ENCODE results near the gene A2M. TPM values are rescaled to one million over a fixed set of nuclear protein-coding genes. Genes with fewer than 3 reads are reported as not detected.

The A2M gene
- total RNA-seq, 1 experiment from 2014 or later: 1.9 TPM

GRCh38 chr12:9127484-9127883 lies 11.8 kb upstream of the A2M start:
- ATAC-seq: no peak
- no peaks in the 10 kb centered on the region for H3K36me3 Mint-ChIP-seq
- peaks cover 14% of the 10 kb centered on the region for H3K9me3 Mint-ChIP-seq

GRCh38 chr12:9124383-9125031 lies 8.8 kb upstream of the A2M start:
- TF ChIP-seq ZSCAN18 (CRISPR knock-in tag; IDR thresholded peaks at IDR 0.05) (no peak), ZNF425 (CRISPR knock-in tag; conservative IDR thresholded peaks at IDR 0.05) (no peak), SMAD3 (CRISPR knock-in tag; IDR thresholded peaks at IDR 0.05; ENCODE audit: borderline replicate concordance) (no peak)
- H3K4me1 Mint-ChIP-seq: no peaks in the 10 kb centered on the region
- DNase-seq (ENCODE audit: low spot score): peak; percentile 18
- no peaks in the 10 kb centered on the region for H3K36me3 Mint-ChIP-seq
- POLR2A ChIA-PET: no interaction called here
- H3K4me3 Mint-ChIP-seq: no peak overlapping the region
- H3K27me3 Mint-ChIP-seq (ENCODE audit: low read depth): no peaks in the 10 kb centered on the region
- H3K9me3 Mint-ChIP-seq: no peaks in the 10 kb centered on the region
- peak; percentile 56 for ATAC-seq
- no peak overlapping the region for H3K27ac Mint-ChIP-seq
- CTCF ChIA-PET: interaction anchor here (0.9 to 1.1 kb wide), 2 partner anchors 11 to 24 kb away, joined by 3 read pairs; no protein-coding TSS in a partner anchor

More at GRCh38 chr12:9127484-9127883, 11.8 kb upstream of the A2M start:
- no peaks in the 10 kb centered on the region for H3K27me3 Mint-ChIP-seq (ENCODE audit: low read depth)
- CTCF ChIA-PET: interaction anchor here (1.0 to 1.4 kb wide), 3 partner anchors 10 to 63 kb away, joined by 3 to 4 read pairs (median 3); no protein-coding TSS in a partner anchor
- no peak overlapping the region for H3K4me3 Mint-ChIP-seq
- DNase-seq (ENCODE audit: low spot score): no peak
- no peak overlapping the region for H3K27ac Mint-ChIP-seq
- no peak for TF ChIP-seq E2F4 (CRISPR knock-in tag; IDR thresholded peaks at IDR 0.05; ENCODE audit: borderline replicate concordance, low read depth)
- no peak for TF ChIP-seq USF1 (CRISPR knock-in tag; IDR thresholded peaks at IDR 0.05)
- TF ChIP-seq ZNF416 (CRISPR knock-in tag; IDR thresholded peaks at IDR 0.05): no peak
- TF ChIP-seq ZNF317 (CRISPR knock-in tag; IDR thresholded peaks at IDR 0.05; ENCODE audit: borderline replicate concordance, low read depth): no peak
- no peak for TF ChIP-seq ARID4B (CRISPR knock-in tag; IDR thresholded peaks at IDR 0.05; ENCODE audit: borderline replicate concordance)
- POLR2A ChIA-PET: no interaction called here
- H3K4me1 Mint-ChIP-seq: no peaks in the 10 kb centered on the region

- ATAC-seq: no peak
- no peaks in the 10 kb centered on the region for H3K4me1 Mint-ChIP-seq
- no peaks in the 10 kb centered on the region for H3K36me3 Mint-ChIP-seq
- ChIA-PET CTCF (interaction anchor here (1.1 kb wide), 1 partner anchor 12 kb away, joined by 3 read pairs; no protein-coding TSS in a partner anchor), POLR2A (no interaction called here)
- no peak overlapping the region for H3K4me3 Mint-ChIP-seq
- no peak for DNase-seq (ENCODE audit: low spot score)
- H3K9me3 Mint-ChIP-seq: no peaks in the 10 kb centered on the region
- H3K27me3 Mint-ChIP-seq (ENCODE audit: low read depth): no peaks in the 10 kb centered on the region
- H3K27ac Mint-ChIP-seq: no peak overlapping the region
- TF ChIP-seq ZNF317 (CRISPR knock-in tag; IDR thresholded peaks at IDR 0.05; ENCODE audit: borderline replicate concordance, low read depth) (no peak), TCF7 (CRISPR knock-in tag; IDR thresholded peaks at IDR 0.05; ENCODE audit: low read depth) (no peak), USF1 (CRISPR knock-in tag; IDR thresholded peaks at IDR 0.05) (no peak), ESRRA (CRISPR knock-in tag; IDR thresholded peaks at IDR 0.05; ENCODE audit: borderline replicate concordance) (no peak), TEAD4 (CRISPR knock-in tag; IDR thresholded peaks at IDR 0.05) (no peak), SMAD3 (CRISPR knock-in tag; IDR thresholded peaks at IDR 0.05; ENCODE audit: borderline replicate concordance) (no peak), ZNF281 (CRISPR knock-in tag; IDR thresholded peaks at IDR 0.05) (no peak), GABPB1 (CRISPR knock-in tag; IDR thresholded peaks at IDR 0.05) (no peak)
These were observed 8.2 kb upstream of the A2M start for GRCh38 chr12:9123781-9124382.

Data from WTC11 (cell line).